GM15510 (cell line): Measurements from ENCODE around the gene CSNK1G2.

Experiments
- POLR2A ChIP-seq: IDR thresholded peaks from 3 replicates; pipeline ENCODE4 v1.6.1; 2011; ENCODE audit warnings: borderline replicate concordance; ENCODE audit not compliant: insufficient read length; ENCODE audit errors: extremely low read depth

Gene CSNK1G2

GRCh38 chr19:1941146-1942077 lies at the start of gene CSNK1G2:
Gene CSNK1G2 (plus strand): TSS chr19:1941172. CDS start chr19:1969773, 28,601 bp downstream.
- peak; percentile 33 for TF ChIP-seq POLR2A

- TF ChIP-seq POLR2A = no peak
These were observed 47.2 kb upstream of the CSNK1G2 start for GRCh38 chr19:1893791-1894190.

- no peak for TF ChIP-seq POLR2A
These were observed 44.5 kb upstream of the CSNK1G2 start for GRCh38 chr19:1896508-1896907.

GRCh38 chr19:1901940-1902404 lies 39.0 kb upstream of the CSNK1G2 start:
- no peak for TF ChIP-seq POLR2A

GRCh38 chr19:1902923-1903322 lies 38.0 kb upstream of the CSNK1G2 start:
- no peak for TF ChIP-seq POLR2A

- no peak for TF ChIP-seq POLR2A
These were observed 36.2 kb upstream of the CSNK1G2 start for GRCh38 chr19:1904860-1905109.

GRCh38 chr19:1905110-1905862 lies 35.7 kb upstream of the CSNK1G2 start, which contains the start of the genes ADAT3 and SCAMP4:
Gene ADAT3 (plus strand): TSS chr19:1905399. CDS start chr19:1912048, 6,649 bp downstream.
Gene SCAMP4 (plus strand): TSS chr19:1905399. CDS start chr19:1915020, 9,621 bp downstream.
- peak; percentile 69 for TF ChIP-seq POLR2A

- TF ChIP-seq POLR2A = no peak
These were observed 35.1 kb upstream of the CSNK1G2 start for GRCh38 chr19:1905863-1906375.

GRCh38 chr19:1906985-1907562 lies 33.9 kb upstream of the CSNK1G2 start:
- no peak for TF ChIP-seq POLR2A

- no peak for TF ChIP-seq POLR2A
These were observed 33.2 kb upstream of the CSNK1G2 start for GRCh38 chr19:1907563-1908363.

- TF ChIP-seq POLR2A = no peak
These were observed 32.7 kb upstream of the CSNK1G2 start for GRCh38 chr19:1908364-1908678.

GRCh38 chr19:1909761-1910080 lies 31.3 kb upstream of the CSNK1G2 start:
- no peak for TF ChIP-seq POLR2A

- TF ChIP-seq POLR2A = no peak
These were observed 30.8 kb upstream of the CSNK1G2 start for GRCh38 chr19:1910177-1910576.

- no peak for TF ChIP-seq POLR2A
These were observed 29.9 kb upstream of the CSNK1G2 start for GRCh38 chr19:1911098-1911497.
